Measurements from ENCODE around the gene MTHFD1L.
"Not testable (repeated sequence)": the region's sequence is repeated elsewhere in the genome, so short reads cannot be mapped to it uniquely, and the experiment has no call there.

Gene MTHFD1L

DNA sequence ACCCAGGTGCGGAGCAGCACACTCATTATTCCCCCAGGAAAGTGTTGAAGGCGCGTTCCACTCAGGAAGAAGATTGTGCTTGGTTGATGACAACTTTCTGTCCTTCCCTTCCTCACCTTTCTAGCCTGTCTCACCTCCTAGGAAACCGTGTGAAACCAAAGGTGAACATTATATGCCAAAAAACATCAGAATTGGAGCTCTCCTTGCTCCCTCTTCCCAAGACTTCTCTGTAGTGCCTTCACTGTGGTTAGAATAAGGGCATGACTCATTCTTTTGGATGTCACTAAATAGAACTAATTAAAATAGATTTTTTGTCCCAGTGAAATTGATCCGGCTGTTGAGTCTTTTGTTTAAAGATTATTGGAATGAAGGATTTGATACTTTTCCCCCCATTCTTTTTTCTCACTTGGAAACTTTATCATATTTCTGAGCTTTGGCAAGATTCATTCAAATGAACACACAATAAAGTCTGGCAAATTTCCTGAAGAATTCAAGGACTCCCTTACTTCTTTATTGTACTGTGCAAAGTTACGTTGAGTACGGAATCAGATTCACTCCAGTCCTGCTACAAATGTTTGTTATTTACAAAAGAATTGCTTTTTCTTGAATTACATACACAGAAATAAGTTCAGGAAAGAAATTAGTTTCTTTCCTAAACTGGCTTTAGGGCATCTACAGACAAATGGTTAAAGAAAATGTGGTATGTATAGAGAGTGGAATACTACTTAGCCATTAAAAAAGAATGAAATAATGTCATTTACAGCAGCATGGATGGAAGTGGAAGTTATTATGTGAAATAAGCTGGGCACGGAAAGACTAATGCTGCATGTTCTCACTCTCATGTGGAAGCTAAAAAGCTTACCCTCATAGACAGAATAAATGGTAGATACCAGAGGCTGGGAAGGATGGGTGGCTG, 231.4 kb downstream of the MTHFD1L start:
- DNase-seq (ENCODE audit: low read depth), result no peak

DNA sequence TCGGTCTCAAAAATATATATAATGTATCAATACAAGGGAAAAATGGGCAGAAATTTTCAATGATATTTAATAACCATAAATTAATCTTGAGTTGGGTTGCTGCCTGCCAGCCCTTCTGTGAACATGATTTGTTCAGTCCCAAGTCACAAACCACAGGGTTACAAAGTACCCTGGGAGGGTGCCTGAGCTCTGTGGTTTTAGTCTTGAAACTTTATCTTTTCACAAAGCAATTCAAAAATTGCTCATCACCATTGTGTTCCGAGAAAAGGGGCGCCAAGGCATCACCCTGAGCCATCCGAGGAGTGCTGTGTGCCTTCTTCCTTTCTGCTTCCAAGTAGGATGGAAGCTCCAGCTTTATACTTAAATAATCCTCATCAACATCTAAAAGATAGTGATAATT, 232.7 kb downstream of the MTHFD1L start:
- DNase-seq (ENCODE audit: low read depth), result no peak

DNA sequence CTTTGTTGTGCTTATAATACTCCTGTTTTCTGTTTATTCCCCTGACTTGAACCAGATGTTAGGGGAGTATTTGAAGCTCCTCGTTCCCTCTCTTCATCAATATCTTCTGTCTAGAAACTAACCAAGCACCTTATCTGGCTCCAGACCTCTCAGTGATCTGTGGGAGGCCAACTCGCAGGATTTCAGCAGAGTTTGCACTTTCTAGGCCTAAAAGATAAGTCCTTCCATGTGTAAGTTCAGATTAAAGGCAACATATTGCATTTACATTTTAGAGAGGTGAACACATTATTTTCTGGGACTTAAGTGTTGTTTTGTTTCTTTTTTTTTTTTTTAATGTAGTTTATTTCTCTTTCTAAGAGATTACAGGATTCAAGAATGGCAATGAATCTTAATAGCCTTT, 234.8 kb downstream of the MTHFD1L start:
- DNase-seq (ENCODE audit: low read depth), result no peak

DNA sequence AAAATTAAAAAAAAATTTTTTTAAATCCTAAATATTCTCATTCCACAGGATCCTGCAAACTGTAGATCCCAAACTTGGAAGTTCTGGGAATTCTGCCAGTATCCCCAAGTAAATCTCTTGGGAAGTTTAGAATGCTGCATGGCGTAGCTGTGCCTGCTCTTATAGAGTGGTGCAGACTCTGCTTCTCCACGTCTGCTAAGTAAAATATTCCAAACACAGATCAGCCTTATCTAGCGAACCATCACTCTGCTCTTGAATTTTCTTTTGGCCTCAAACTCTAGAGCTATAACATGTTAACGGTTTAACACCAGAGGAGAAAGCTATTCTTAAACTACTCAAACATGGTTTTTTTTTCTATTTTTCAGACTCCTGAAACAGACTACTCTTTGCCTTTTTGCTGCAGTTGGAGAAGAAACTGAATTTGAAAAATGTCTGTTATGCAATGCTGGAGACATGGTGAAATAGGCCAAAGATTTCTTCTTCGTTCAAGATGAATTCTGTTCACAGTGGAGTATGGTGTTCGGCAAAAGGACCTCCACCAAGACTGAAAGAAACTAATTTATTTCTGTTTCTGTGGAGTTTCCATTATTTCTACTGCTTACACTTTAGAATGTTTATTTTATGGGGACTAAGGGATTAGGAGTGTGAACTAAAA, 235.8 kb downstream of the MTHFD1L start:
- no peak for DNase-seq (ENCODE audit: low read depth)

DNA sequence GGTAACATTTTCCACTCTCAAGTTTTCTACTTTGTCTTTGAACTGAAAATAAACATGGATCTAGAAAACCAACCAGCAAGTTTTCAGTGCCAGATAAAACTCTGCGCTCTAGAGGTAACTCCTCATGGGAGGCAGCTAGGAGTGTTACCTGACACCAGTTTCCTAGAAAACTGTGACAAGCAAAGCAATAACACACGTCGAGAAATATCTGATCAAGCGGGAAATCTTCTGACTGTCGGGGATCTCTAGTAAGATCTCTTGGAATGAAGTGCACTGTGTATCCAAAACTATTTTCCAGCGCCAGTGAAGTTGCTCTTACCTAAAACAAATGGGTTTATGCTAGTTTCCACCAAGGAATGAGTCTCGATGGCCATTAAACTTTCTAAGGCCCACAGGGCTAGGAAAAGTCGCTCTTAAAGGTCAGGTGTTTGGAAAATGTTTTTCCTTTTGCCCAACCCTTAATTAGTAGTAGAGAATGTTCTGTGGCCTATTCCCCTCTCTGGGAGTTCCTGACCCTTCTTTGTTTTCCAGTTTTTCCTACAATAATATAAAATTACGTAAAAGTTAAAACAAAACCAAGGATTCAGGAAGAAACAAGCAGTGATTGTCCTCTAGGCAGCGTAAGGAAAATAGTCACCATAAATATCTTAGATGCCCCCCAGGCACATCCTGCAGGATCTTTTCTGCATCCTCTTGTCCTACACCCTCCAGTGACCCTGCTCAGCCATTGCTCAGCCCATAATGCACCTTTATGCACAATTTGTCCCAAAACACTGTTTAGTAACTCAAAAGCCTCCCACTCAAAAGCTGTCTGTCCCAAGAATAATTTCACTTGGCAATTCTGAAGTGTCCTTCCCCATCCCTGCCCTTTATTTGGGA, 236.6 kb downstream of the MTHFD1L start:
- DNase-seq (ENCODE audit: low read depth), result no peak

DNA sequence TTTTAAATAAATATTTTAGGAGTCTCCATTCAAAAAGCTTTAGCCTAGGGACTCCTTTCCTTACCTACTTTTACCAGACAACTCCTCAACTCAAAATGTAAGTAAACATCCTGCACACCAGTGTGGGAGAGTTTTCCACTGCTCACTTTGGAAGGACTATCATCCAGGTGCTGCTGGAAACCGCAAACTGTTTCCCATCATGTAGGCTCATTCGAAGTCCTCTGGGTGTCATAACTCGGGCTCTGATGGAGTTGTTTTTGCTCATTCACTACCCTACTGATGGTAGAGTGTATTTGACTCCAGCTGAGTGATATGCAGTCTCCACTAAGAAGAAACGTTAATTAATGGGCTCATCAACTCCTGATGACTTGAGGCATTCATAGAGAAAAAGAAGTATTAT, 237.8 kb downstream of the MTHFD1L start:
- no peak for DNase-seq (ENCODE audit: low read depth)

DNA sequence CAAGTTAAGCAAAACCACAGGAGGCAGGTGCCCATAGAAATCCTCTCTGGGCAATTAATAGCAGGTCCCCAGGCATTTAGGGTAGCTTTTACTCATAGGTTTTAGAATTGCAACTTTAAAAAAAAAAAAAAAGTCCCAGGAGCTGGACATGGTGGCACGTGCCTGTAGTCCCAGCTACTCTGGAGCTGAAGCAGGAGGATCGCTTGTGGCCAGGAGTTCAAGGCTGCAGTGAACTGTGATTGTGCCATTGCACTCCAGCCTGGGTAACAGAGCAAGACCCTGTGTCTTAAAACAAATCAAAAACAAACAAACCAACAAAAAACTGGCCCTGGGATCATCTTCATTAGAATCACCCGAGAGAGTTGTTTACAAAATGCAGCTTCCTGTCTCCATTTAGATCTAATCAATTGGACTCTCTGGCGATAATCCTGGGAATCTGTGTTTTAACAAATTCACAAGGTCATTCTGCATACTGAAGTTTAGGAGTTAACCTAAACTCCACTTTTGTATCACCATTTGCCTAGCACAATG, 242.5 kb downstream of the MTHFD1L start:
- DNase-seq (ENCODE audit: low read depth), result no peak

DNA sequence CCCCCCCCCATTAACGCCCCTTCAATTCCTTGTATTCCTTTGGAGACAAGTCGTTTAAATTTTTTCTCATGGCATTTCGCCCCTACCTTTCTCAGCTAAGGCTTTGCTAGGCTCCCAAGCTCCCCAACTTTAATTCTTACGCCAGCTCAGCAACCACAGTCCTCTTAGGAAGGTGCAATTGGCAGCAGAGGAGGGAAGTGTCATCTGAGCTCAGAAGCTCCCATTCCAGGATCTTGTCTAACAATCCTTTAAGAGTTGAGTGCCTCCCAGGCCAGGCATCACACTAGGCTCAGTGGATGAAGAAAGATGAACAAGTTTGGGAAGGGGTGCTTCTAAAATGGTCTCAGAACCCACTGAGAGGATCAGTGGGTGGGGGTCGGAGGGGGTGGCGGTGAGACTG, 243.0 kb downstream of the MTHFD1L start:
- no peak for DNase-seq (ENCODE audit: low read depth)

DNA sequence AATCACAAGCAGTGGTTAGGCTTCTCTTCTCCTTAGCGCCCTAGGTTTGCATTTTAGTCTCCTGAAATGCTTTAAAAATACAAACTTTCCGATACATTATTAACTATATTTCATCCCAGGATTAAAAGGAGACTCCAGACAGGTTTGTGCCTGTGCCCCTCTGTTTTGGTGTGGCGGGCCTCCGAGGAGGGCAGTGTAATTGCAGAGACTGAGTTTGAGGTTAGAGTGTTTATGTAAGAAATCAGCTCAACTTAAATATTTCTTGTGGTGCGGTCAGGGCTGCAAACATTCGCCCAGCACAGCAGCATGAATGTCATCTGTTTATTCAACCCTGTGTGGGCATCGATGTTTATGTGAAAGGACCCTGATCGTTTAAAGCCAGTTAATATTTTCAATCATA, 243.9 kb downstream of the MTHFD1L start:
- DNase-seq (ENCODE audit: low read depth), result no peak

DNA sequence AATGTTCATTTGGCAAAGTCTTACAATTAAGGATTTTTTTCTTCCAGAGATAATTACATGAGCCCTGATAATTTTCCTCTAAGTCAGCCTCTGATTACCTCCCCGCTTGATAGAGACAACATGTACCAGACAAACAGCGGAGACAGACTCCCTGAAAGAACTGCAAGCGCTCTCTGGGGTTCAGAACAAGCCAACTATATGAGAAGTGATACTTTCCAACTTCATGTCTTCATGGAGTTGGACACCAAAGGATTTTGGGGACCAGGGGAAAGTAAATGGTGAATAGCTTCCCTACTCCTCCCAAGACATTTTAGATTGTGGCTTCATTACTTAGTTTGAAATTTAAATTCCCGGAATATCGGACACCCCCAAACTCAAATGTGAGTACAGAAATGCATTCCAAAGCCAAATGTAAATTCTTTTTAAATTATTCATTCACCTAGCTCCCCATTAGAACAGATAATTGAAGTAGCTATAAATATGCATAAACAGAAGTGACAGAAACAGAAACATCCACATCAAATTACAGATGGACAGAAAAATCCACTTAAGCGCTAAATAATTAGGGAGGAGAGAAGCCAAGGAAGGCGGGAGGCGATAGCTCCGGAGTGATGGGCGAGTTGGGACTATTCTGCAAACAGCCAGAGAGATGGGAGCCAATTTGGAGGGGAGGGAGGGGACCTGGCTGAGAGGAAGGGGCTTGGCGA, 244.5 kb downstream of the MTHFD1L start:
- no peak for DNase-seq (ENCODE audit: low read depth)

DNA sequence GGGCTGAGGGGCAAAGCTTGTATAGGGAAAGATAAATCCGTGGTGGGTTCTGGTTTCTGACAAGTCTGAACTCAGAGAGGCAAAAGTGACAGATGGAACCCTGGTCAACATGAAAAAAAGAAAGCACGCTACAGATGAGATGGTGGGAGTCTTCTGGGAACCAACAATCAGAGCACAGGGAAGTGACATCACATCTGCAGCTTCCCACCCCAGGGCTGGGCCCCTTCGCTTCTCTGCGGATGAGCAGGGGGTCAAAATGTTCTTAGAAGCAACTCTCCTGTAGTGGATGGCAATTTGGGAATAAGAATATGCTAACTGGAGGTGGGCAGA, 245.0 kb downstream of the MTHFD1L start:
- no peak for DNase-seq (ENCODE audit: low read depth)

DNA sequence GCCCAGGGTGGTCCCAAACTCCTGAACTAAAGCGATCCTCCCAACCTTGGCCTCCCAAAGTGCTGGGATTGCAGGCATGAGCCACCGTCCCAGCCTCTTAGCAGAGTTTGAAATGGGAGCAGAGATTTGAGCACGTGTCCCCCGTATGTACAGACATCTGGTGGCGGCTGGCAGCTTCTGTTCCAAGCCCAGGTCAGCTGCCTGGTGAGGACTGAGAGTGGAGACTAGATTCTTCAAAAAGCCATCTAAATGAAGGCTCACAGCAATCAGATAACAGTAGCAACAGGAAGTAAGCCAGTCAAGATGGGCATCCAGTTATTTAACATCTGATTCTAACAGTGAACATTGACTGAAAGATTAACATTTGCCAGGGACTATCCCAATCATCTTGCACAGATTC, 246.2 kb downstream of the MTHFD1L start:
- DNase-seq (ENCODE audit: low read depth), result no peak

DNA sequence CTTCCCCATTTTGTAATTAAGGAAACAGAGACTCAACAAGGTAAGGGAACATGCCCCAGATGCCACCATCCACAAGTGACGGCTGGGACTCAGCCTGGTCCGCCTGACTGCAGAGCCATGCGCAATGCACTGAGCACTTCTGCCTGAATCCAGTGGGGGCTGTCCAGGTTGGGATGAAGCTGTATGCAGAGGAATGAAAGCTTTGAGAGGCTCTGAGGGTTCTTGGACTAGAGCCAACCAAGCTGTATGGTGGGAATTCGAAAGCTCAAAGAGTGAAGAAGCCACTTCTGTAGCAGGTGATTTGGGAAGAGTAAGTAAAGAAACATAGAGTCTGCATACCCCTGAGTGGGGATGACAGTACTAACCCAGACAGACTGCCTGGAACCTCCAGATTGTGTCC, 246.6 kb downstream of the MTHFD1L start:
- DNase-seq (ENCODE audit: low read depth), result no peak

DNA sequence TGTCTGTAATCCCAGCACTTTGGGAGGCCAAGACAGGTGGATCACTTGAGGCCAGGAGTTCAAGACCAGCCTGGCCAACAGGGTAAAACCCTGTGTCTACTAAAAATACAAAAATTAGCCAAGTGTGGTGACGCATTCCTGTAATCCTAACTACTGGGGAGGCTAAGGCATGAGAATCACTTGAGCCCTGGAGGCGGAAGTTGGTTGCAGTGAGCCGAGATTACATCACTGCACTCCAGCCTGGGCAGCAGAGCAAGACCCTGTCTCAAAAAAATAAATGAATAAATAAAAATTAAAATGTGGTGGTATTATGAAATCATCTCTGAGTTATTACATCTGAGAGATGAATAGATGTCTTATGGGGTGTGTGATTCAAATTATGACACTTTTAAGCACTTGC, 247.4 kb downstream of the MTHFD1L start:
- DNase-seq (ENCODE audit: low read depth), result not testable (repeated sequence)

DNA sequence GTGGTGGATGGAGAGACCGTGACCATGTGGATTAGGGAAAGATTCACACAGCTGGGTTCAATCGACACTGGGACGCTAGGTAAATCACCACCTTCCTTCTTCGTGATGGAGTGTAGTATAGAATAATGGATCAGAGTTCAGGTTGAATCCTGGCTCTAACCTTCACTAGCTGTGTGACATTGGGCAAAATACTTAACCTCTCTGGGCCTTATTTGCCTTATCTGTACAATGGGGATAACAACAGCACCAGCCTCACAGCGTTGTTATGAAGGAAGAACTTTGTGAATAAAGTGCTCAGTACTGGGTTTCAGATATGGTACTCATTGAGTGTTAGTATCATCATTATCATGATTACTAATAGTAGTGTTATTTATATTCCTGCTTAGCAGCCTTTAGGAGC, 248.1 kb downstream of the MTHFD1L start:
- no peak for DNase-seq (ENCODE audit: low read depth)

DNA sequence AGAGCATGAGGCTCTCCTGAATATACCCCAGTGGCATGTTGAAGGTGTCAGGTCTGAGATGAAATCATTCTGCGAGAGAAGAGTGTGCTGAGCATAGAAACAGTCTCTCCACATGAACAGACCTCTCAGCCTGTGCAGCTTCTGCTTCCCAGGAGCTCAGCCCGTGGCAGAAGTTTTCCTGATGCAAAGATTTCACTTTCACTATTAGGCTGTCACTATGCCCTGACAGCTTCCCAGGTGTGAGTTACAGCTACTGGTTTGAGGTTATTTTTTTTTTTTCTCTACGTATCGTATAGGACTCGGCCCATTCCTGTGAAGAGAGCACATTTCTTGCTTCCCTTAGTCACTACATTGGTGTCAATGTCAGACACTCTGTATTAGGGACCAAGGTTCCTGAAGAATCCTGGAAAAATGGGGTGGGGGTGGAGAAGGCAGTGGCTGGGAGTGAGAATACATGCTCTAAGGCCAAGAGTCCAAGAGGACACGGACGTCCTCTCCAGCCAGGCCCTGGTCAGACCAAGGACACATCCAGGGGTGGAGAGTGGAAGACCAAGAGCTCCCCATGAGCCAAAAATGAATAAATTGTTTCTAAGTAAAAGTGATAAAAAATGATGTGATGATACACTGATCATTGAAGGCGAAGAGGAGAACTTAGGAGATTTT, 253.1 kb downstream of the MTHFD1L start:
- no peak for DNase-seq (ENCODE audit: low read depth)

DNA sequence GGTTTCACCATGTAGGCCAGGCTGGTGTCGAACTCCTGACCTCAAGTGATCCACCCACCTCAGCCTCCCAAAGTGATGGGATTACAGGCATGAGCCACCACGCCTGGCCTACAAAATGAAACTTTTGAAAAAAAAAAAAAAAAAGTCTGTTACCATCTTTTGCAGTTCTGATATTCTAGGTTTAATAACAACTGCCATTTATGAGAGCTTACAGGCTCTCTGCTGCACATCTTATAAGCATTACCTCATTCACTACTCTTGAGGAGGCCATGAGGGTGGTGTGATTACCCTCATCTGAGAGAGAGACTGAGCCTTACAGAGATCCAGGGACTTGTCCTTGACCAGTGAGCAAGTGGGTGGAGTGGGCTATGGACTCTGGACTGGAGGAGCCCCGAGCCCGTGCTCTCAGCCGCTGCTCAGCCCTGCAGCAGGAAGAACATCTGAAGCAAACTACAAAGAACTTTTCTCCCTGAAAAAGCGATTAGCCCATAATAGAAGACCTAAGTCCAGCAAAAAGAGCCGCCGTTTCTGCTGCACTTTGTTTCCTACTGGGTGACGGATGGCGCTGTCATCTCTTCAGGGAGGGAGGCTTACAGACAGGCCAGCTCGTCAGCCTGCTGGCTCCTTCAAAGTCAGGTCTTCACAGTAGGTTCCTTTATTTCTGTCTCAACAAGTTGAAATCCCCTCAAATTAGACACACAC, 254.5 kb downstream of the MTHFD1L start:
- no peak for DNase-seq (ENCODE audit: low read depth)

DNA sequence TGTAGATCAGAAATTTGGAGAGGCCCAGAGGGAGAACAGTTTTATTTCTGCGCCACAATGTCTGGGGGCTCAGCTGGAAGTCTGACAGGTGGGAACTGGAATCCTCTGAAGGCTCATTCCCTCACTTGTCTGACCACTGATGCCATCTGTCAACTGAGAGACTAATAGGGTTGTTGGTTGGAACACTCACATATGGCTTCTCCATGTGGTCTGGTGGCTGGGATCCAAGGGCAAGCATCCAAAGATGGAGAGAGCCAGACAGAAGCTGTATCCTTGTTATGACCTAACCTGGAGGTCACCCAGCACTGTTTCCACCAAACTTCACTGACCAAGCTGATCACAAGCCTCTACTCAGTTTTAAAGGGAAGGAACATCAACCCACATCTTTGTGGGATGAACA, 256.4 kb downstream of the MTHFD1L start:
- DNase-seq (ENCODE audit: low read depth), result no peak

DNA sequence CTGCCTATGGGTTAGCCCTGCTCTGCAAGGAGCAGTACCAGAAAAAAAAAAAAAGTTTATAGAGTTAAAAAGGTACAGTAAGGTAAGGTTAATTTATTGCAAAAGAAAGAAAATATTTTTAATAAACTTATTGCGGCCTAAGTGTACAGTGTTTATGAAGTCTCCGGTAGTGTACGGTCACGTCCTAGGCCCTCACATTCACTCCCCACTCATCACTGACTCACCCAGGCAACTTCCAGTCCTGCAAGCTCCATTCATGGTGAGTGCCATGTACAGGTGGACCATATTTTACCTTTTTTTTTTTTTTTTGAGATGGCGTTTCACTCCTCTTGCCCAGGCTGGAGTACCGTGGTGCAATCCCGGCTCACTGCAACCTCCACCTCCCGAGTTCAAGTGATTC, 258.1 kb downstream of the MTHFD1L start:
- DNase-seq (ENCODE audit: low read depth), result not testable (repeated sequence)

DNA sequence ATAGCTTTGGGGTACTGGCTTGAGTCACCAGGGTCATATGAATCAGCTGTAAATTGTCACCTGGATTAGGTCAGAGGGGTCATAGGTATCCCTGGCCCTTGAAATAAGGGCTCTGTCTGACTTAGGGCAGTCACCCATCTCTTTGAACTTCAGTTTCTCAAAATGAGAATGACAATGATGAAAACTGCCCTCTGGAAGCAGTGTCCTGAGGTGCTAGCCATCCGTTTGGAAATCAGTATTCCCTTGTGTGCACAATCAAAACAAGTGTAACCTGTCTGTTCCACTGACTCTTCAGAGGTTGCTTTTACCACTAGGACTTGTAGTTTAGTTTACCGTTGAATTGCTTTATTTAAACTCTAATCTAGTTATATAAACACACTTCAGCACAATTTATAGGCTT, 259.7 kb downstream of the MTHFD1L start:
- not testable (repeated sequence) for DNase-seq (ENCODE audit: low read depth)

Measured in stimulated activated CD8-positive, alpha-beta memory T cell treated with anti-CD3 and anti-CD28 coated beads, Interleukin-7, amount 100 ng/mL, for 24 hours (primary cell).